Measurements from ENCODE around the gene CADM4.

DNA sequence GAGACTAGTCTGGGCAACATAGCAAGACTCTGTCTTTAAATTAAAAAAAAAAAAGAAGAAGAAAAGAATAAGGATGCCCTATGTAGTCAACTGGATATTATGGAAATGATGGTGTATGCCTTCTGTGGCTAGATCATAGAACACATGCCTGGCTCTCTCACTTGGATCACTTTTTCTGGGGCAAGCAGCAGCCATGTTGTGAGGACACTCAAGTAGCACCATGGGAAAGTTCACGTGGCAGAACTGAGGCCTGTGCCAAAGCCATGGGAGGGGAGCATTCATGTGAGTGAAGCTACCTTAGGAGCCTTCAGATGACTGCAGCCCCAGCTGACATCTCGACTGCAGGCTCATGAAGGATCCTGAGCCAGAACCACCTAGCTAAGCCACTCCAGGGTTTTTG is 18.4 kb upstream of the CADM4 start:
- TF ChIP-seq, protein P1, sequence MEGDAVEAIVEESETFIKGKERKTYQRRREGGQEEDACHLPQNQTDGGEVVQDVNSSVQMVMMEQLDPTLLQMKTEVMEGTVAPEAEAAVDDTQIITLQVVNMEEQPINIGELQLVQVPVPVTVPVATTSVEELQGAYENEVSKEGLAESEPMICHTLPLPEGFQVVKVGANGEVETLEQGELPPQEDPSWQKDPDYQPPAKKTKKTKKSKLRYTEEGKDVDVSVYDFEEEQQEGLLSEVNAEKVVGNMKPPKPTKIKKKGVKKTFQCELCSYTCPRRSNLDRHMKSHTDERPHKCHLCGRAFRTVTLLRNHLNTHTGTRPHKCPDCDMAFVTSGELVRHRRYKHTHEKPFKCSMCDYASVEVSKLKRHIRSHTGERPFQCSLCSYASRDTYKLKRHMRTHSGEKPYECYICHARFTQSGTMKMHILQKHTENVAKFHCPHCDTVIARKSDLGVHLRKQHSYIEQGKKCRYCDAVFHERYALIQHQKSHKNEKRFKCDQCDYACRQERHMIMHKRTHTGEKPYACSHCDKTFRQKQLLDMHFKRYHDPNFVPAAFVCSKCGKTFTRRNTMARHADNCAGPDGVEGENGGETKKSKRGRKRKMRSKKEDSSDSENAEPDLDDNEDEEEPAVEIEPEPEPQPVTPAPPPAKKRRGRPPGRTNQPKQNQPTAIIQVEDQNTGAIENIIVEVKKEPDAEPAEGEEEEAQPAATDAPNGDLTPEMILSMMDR (optimal IDR thresholded peaks at IDR 0.05 in 1 of 3, IDR thresholded peaks at IDR 0.05 in 1 of 3, conservative IDR thresholded peaks at IDR 0.05 in 1 of 3; ENCODE audit: extremely low read depth in 1 of 3, insufficient read depth in 2 of 3, low read length in 3 of 3), result no peak
- TF ChIP-seq EZH2 (IDR thresholded peaks at IDR 0.05; ENCODE audit: low read length), result no peak

Measured in keratinocyte (primary cell).